GM13977 (cell line): ENCODE results near the gene ZSWIM2.
A peak's percentile ranks its signal among the peaks of the same experiment; 100 is the strongest.

ENCODE experiments used
- DNase-seq: peaks from one replicate; pipeline ENCODE4 v3.0.0; 2012; ENCODE audit warnings: low spot score
- in situ Hi-C: fragments of 300-500 bp; cut with MboI; formaldehyde crosslinking; loops from one replicate; pipeline ENCODE4 v1.12.0; 2022; ENCODE audit warnings: low sequenced_read_pairs, low pct_unique_long_range_greater_than_20kb, mixed read lengths, inconsistent platforms; ENCODE audit not compliant: unreplicated experiment
- TF ChIP-seq, protein P1 (sequence below): IDR thresholded peaks from 2 replicates; pipeline ENCODE4 v1.5.1; 2012; ENCODE audit warnings: mild to moderate bottlenecking, control low read depth; ENCODE audit not compliant: insufficient read depth; ENCODE audit errors: extremely low read depth, missing control alignments

The ZSWIM2 gene

DNA sequence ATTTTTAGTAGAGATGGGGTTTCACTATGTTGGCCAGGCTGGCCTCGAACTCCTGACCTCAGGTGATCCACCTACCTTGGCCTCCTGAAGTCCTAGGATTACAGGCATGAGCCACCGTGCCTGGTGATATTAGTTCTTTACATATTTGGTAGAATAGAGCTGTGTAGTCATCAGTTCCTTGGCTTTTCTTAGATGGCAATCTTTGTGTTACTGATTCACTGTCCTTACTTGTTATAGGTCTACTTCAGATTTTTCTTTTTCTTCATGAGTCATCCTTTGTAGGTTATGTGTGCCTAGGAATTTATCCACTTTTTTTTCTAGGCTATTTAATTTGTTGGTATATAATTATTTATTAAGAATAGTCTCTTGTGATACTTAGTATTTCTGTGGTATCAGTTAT, 30.3 kb upstream of the ZSWIM2 start:
- in situ Hi-C loops: no loop called here
- DNase-seq: no peak
- TF ChIP-seq, protein P1, sequence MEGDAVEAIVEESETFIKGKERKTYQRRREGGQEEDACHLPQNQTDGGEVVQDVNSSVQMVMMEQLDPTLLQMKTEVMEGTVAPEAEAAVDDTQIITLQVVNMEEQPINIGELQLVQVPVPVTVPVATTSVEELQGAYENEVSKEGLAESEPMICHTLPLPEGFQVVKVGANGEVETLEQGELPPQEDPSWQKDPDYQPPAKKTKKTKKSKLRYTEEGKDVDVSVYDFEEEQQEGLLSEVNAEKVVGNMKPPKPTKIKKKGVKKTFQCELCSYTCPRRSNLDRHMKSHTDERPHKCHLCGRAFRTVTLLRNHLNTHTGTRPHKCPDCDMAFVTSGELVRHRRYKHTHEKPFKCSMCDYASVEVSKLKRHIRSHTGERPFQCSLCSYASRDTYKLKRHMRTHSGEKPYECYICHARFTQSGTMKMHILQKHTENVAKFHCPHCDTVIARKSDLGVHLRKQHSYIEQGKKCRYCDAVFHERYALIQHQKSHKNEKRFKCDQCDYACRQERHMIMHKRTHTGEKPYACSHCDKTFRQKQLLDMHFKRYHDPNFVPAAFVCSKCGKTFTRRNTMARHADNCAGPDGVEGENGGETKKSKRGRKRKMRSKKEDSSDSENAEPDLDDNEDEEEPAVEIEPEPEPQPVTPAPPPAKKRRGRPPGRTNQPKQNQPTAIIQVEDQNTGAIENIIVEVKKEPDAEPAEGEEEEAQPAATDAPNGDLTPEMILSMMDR: no peak

DNA sequence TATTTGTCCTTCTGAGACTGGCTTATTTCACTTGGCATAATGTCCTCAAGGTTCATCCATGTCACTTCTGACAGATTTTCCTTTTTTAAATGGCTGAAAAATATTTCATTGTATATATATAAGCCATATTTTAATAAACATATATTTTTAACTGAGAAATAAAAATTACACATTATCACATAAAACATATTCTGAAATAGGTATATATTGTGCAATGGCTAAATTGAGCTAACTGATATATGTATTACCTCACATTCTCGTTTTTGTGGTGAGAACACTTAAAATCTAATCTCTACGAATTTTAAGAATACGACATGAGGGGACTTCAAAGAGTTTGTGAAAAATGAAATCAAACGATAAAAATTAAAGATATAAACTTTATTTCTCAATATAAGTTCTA, 25.7 kb upstream of the ZSWIM2 start:
- no peak for DNase-seq
- TF ChIP-seq, protein P1: no peak
- in situ Hi-C loops: loop anchor here (25.0 kb wide), 1 partner anchor 588 kb away; no protein-coding TSS in a partner anchor

DNA sequence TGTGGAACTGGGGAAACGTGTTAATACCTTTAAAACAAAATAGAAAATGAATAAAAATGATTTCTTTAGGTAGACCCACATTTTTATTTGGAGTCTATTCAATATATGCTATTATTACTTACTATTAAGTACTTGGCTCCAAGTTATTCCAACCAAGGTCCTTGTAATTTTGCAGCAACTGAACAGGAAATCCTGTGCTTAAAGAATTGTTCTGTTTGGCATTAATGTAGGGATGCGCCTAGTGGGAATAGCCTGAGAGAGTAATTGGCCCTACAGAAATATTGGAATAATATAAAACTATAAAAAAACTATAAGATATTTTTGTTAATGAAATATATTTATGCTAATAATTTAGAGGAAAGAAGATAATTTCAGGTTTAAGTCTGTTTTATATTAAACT, 22.9 kb upstream of the ZSWIM2 start:
- DNase-seq: no peak
- in situ Hi-C loops: loop anchor here (25.0 kb wide), 1 partner anchor 590 kb away; no protein-coding TSS in a partner anchor
- TF ChIP-seq, protein P1: no peak

DNA sequence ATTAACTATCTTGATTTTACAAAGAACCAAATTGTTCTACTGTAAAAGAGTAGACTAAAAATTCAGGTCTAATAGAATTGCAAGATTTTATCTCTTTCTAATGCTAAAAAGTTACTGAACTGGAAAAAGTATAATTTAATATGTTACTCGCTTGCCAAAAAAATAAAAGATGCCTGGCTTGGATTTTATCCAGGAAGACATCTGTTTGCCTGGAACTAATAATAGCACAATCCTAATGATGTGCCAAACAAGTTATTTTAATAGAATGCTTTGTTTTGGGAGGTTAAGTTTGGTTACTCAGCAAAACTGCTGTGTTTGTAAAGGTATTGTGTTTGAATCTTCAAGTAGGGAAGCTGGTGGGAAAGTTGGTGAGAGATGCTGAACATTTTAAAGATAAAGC, 19.4 kb upstream of the ZSWIM2 start:
- no peak for DNase-seq
- TF ChIP-seq, protein P1: no peak
- in situ Hi-C loops: loop anchor here (25.0 kb wide), 1 partner anchor 594 kb away; no protein-coding TSS in a partner anchor

DNA sequence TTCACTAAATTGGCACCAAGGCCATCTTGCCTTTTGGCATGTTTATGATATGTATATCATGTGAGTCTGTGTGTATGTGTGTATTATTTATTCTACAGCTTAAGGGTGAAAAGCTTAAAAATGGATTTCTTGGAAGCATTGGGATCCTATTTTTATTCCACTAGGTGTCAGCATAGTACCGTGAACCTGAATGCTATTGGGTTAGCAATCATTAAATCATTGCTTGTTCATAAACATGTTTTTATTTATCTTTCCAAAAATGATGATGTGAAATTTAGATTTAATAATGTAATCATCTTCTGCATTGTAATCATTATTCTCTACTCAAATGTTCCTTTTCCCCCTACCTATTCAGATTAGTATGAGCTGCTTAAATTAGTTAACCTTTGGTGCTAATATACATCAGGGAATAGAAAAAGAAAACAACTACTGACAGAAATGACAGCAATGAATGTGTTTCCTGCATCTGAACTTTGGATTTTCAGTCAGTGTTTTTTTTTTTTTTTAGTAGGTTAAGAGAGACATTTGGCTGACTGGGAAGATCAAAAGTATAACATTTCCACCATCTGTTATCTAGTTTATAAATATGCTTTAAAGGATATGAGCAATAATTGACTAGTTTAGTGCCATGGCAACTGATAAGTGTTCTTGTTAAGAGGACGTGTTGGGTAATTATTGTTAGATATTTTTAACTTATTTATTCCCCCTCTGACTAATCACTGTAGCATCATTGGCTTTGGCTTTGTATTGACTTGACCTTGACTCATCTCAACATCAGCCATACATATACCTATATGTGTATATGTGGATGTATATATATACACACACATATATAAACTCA, 14.1 kb upstream of the ZSWIM2 start:
- TF ChIP-seq, protein P1: peak; percentile 53
- DNase-seq: peak; percentile 12
- in situ Hi-C loops: loop anchor here (25.0 kb wide), 1 partner anchor 599 kb away; no protein-coding TSS in a partner anchor

DNA sequence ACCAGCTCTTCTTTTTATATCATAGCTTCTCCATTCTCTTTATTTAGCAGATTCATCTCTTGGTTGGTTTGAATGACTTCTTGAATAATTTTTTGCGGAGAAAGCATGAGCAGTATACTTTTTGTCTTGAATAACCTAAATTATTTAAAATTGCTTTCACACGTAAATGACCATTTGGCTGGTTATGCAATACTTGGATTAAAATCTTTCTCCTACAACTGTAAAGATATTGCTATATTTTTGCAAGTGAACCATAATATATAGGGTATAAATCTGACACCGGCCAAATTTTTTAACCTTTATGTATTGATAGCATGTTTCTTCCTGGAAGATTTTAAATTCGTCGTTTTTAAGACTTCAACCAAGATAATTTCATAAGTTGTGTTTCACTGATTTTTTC, 6.2 kb upstream of the ZSWIM2 start:
- in situ Hi-C loops: loop anchor here (25.0 kb wide), 1 partner anchor 607 kb away; no protein-coding TSS in a partner anchor
- TF ChIP-seq, protein P1: no peak
- no peak for DNase-seq
